NCI-H2107 treated with DMSO at 0.1 percent for 48 hours (cell line): ENCODE results near the gene ATF5.
"Not testable (repeated sequence)": the region's sequence is repeated elsewhere in the genome, so short reads cannot be mapped to it uniquely, and the experiment has no call there.

ENCODE experiments used
- DNase-seq: peaks from one replicate; lab custom pipeline; 2025; ENCODE audit not compliant: unreplicated experiment; lab: John Stamatoyannopoulos, UW

Gene ATF5

GRCh38 chr19:49921871-49922795, 6.9 kb upstream of the ATF5 start:
- DNase-seq: no peak

DNA sequence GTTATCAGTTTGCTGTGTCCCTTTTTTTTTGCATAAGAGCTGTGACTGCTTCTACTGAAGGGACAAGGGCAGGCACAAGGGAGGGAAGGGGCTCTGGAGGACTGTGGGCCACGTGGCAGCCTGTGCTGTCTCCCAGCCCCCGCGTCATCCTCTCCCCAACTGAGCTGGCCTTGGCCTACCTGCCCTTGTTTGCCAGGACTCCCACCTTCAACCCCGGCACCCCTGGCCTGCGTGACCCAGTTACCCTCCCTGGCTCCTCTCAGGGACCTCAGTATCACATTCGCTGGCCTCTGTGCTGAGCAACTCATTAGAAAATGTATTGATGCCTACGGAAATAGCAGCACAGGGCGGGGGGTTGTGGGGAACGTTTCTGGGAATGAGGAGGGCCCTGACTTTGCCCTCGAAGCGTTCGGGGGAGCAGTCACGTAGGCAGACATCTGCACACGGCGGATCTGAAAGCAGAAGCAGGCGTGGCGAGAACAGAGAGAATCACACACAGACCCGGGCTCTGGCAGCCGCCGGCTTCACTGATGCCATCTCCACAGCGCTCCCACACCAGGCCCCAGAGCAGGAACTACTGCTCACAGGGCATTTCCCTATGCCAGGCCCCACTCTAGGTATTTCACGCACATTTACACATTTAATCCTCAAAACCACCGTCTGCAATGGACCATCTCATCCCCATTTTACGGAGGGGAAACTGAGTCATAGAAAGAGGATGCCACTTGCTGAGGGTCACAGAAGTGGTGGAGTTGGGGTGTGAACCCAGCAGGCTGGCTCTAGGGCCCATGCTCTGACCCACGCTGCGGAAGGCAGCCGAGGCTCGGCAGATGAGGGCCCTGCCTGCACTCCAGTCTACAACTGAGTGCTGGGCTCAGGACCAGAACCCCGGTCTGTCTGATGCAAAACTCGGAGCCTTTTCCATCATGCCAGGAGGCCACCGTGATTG, 5.7 kb upstream of the ATF5 start:
- peak; percentile 18 for DNase-seq

DNA sequence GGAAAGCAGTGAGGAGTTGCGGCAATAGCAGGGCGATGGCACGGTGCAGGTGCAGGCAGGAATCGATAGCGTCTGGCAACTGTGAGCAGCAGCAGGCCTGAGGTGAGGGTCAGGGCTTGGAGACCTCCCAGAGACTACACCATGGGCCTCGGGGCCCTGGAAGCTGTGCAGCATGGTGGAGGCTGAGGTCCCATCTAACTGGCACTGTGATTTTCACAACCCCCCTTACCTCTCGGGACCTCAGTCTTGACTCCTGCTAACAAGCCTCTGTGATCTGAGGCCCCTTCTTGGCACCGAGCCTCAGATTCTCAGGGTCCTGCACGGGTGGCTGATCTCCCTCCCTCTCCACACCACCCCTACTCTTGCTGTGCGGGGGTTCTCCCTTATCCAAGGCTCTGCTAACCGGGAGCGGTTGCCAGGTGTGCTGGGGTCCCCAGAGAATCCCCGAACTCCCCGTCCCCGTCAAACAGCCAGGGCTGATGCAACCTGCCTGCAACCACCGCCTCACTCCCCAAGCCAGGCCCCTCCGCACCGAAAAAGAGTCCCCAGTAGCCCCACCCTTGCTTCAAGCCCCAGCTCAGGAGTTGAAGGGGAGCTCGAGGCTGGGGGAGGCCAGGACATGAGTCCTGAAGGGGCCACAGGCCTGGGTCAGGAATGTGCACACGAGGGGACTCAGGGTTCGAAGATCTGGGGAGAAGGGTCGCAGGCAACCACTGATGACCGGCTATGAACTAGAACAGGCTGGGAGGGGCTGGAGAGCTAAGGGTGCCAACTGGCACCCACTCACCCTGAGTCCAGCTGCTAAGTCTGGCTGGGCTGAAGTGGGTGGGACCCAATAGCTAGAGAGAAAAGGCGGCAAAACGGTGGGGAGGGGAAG, 4.8 kb upstream of the ATF5 start:
- DNase-seq: peak; percentile 83

DNA sequence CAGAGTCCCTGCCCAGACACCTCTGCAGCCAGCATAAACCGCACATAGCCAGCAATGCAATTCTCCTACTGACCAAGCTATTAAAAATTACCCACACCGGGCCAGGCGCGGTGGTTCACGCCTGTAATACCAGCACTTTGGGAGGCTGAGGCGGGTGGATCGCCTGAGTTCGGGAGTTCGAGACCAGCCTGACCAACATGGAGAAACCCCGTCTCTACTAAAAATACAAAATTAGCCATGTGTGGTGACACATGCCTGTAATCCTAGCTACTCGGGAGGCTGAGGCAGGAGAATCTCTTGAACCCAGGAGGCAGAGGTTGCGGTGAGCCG, 4.2 kb upstream of the ATF5 start:
- not testable (repeated sequence) for DNase-seq

GRCh38 chr19:49925486-49925885, 3.5 kb upstream of the ATF5 start:
- DNase-seq: no peak

DNA sequence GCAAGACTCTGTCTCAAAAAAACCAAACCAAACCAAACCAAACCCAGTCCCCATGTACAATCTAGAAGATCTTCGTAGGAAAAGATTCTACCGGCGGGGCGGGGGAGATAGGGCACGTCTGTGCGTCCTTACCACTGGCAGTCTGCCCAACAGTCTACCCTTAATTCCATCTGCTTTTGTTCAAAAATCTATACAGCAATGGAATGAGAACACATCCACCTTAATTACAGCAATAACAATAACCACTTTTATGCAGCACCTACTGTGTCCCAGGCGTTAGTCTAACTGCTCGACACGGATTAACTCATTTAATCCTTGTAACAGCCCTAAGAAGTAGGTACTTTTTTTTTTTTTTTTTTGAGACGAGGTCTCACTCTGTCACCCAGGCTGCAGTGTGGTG, 2.5 kb upstream of the ATF5 start:
- DNase-seq: no peak

DNA sequence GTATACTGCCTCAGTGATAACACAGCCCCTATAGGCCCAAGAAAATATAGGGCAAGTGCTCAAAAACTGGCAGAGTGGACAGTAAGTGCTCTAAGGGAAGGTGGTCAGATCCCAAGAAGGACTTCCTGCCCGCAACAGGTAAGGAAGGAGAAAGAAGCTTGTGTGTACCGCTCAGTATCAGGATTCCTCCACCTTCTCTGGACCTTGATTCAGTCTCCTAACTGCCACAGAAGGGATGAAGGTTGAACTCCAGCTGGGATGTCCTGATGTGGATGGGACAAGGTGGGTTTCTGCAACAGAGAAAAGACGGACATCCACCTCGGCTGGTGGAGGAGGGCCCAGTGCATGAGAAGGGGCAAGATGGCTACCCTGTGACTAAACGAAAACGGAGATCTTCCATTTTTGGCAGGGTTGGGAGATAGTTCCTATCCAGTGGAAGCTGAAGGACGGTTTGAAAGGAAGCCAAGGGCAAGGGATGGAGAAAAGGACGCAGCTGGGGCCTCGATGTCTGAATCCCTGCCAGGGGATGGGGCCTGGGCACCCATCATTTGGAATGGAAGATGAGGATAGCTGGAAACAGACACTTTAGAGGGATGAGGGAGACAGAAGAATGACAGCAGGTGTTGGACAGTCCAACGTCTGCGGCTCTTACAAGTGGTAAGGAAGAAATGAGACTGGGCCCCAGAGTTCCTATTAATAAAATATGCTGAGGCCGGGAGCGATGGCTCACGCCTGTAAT, 1.3 kb upstream of the ATF5 start:
- no peak for DNase-seq

- DNase-seq: peak; percentile 83
Measured at GRCh38 chr19:49929611-49930482, 842 bp downstream of the ATF5 start.

- no peak for DNase-seq
Measured at GRCh38 chr19:49930483-49931011, 1.5 kb downstream of the ATF5 start.

GRCh38 chr19:49931293-49932040, 2.5 kb downstream of the ATF5 start:
- DNase-seq: no peak

GRCh38 chr19:49932041-49932451, 3.0 kb downstream of the ATF5 start:
- DNase-seq: no peak

GRCh38 chr19:49932731-49933131, 3.7 kb downstream of the ATF5 start:
- no peak for DNase-seq

- DNase-seq: no peak
Measured at GRCh38 chr19:49933643-49934042, 4.6 kb downstream of the ATF5 start.

DNA sequence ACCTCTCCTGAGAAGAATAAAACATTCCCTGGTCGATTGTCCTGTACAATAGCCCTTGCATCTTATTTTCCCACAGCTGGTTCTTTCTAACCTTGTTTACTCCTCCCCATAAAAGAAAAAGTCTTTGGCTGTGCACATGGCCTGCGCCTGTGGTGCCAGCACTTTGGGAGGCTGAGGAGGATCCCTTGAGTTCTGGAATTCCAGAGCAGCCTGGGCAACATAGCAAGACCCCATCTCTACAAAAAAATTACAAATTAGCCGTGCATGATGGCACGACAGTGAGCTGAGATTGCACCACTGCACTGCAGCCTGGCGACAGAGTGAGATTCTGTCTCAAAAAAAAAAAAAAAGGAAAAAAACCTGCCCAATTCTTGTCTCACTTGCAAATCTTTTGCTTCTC, 7.5 kb downstream of the ATF5 start:
- DNase-seq: no peak

GRCh38 chr19:49937750-49938381, 8.9 kb downstream of the ATF5 start:
- peak; percentile 40 for DNase-seq

- no peak for DNase-seq
Measured at GRCh38 chr19:49938662-49939061, 9.7 kb downstream of the ATF5 start.

- no peak for DNase-seq
Measured at GRCh38 chr19:49939721-49940481, 10.9 kb downstream of the ATF5 start.
